GM23338 (cell line): ENCODE results near the gene RNU1-2. TPM values are rescaled to one million over a fixed set of nuclear protein-coding genes. Genes with fewer than 3 reads are reported as not detected.
A peak's percentile ranks its signal among the peaks of the same experiment; 100 is the strongest.
"Not testable (repeated sequence)": the region's sequence is repeated elsewhere in the genome, so short reads cannot be mapped to it uniquely, and the experiment has no call there.

ENCODE experiments used
- ATAC-seq: fragments of 200-7000 bp; cut with Tn5 transposase; 3 replicates; pipeline ENCODE4 v1.9.1; 2020
- DNase-seq: peaks from one replicate; pipeline ENCODE4 v3.0.0-alpha.2; 2015; ENCODE audit warnings: low spot score
- H2AFZ ChIP-seq: fragments of 200-600 bp; sonication (generic); 2 replicates; pipeline ENCODE4 v1.8.0; 2016; ENCODE audit warnings: antibody characterized with exemption, mild to moderate bottlenecking, moderate library complexity
- H3F3A ChIP-seq: fragments of 200-600 bp; sonication (generic); replicated peaks from 2 replicates; pipeline ENCODE4 v1.8.0; 2017; ENCODE audit warnings: antibody characterized with exemption, mixed run types, low read depth
- H3K27ac ChIP-seq: fragments of 200-600 bp; sonication (generic); 2 replicates; pipeline ENCODE4 v1.6.1; 2016; ENCODE audit warnings: low read depth
- H3K27me3 ChIP-seq: fragments of 200-600 bp; sonication (generic); 2 replicates; pipeline ENCODE4 v1.8.0; 2016; ENCODE audit warnings: mild to moderate bottlenecking, mixed run types, moderate library complexity; ENCODE audit not compliant: insufficient read depth
- H3K36me3 ChIP-seq: fragments of 200-600 bp; sonication (generic); 2 replicates; pipeline ENCODE4 v1.8.0; 2016; ENCODE audit warnings: mild to moderate bottlenecking; ENCODE audit not compliant: insufficient read depth
- H3K4me1 ChIP-seq: fragments of 200-600 bp; sonication (generic); 2 replicates; pipeline ENCODE4 v1.8.0; 2016; ENCODE audit warnings: mild to moderate bottlenecking, moderate library complexity; ENCODE audit not compliant: insufficient read depth
- H3K4me2 ChIP-seq: fragments of 200-600 bp; sonication (generic); 2 replicates; pipeline ENCODE4 v1.7.1; 2017; ENCODE audit warnings: mixed run types
- H3K4me3 ChIP-seq: fragments of 200-600 bp; sonication (generic); 2 replicates; pipeline ENCODE4 v1.6.1; 2016; ENCODE audit warnings: mixed run types
- H3K79me2 ChIP-seq: fragments of 200-600 bp; sonication (generic); replicated peaks from 2 replicates; pipeline ENCODE4 v1.8.0; 2017; ENCODE audit warnings: mild to moderate bottlenecking; ENCODE audit not compliant: insufficient read depth
- H3K9me2 ChIP-seq: fragments of 200-600 bp; sonication (generic); 2 replicates; pipeline ENCODE4 v1.8.0; 2017; ENCODE audit not compliant: insufficient read depth
- H4K20me1 ChIP-seq: fragments of 200-600 bp; sonication (generic); replicated peaks from 2 replicates; pipeline ENCODE4 v1.8.0; 2017; ENCODE audit warnings: mild to moderate bottlenecking; ENCODE audit not compliant: insufficient read depth
- H3K27ac Mint-ChIP-seq: 2 replicates; pipeline ENCODE4 v1.8.0; 2020; ENCODE audit warnings: inconsistent platforms, mild to moderate bottlenecking, moderate library complexity, mixed read lengths
- H3K27me3 Mint-ChIP-seq: 3 replicates; pipeline ENCODE4 v1.8.0; 2022; ENCODE audit warnings: low read depth, mild to moderate bottlenecking, moderate library complexity, mixed read lengths, inconsistent platforms; ENCODE audit not compliant: insufficient read depth, poor library complexity
- H3K36me3 Mint-ChIP-seq: 3 replicates; pipeline ENCODE4 v1.8.0; 2021; ENCODE audit warnings: low read depth, mild to moderate bottlenecking, inconsistent platforms, moderate library complexity, mixed read lengths
- H3K4me1 Mint-ChIP-seq: 3 replicates; pipeline ENCODE4 v1.8.0; 2020; ENCODE audit warnings: mild to moderate bottlenecking, inconsistent platforms, mixed read lengths
- H3K4me3 Mint-ChIP-seq: 3 replicates; pipeline ENCODE4 v1.8.0; 2021; ENCODE audit warnings: moderate library complexity, mild to moderate bottlenecking, inconsistent platforms, mixed read lengths
- H3K9me3 Mint-ChIP-seq: 3 replicates; pipeline ENCODE4 v1.8.0; 2020; ENCODE audit warnings: moderate library complexity, mild to moderate bottlenecking, inconsistent platforms, mixed read lengths
- CREB1 ChIP-seq: fragments of 250-450 bp; sonication (Bioruptor Pico); IDR thresholded peaks from 2 replicates; pipeline ENCODE4 v1.5.0; 2020; ENCODE audit warnings: low read depth, mild to moderate bottlenecking, moderate library complexity
- polyA plus RNA-seq: library from polyadenylated mRNA; unstranded; fragments of >200 nt; fragmentation: Nextera tagmentation; extraction: Ambion mirVana; gene quantifications from 2 replicates; pipeline ENCODE4 v1.2.1, GENCODE V29; 2016
- total RNA-seq: library from RNA; depleted of rRNA; stranded (reverse); fragments of >200 nt; shearing (Covaris generic); gene quantifications from 2 replicates; pipeline ENCODE4 v1.2.3, GENCODE V29; 2014

Gene RNU1-2
- total and polyA plus RNA-seq, 2 experiments from 2014 or later: not detected

GRCh38 chr1:16861832-16862245 is 33.9 kb upstream of the RNU1-2 start:
- peak; percentile 52 for DNase-seq
- not testable (repeated sequence) for H3K9me3 Mint-ChIP-seq, H3K27ac Mint-ChIP-seq, H3K4me3 ChIP-seq, H2AFZ ChIP-seq, H3K27me3 ChIP-seq, H3K4me1 Mint-ChIP-seq, H3K27ac ChIP-seq, H4K20me1 ChIP-seq, H3F3A ChIP-seq, H3K36me3 ChIP-seq, H3K79me2 ChIP-seq, H3K4me1 ChIP-seq, H3K36me3 Mint-ChIP-seq, H3K9me2 ChIP-seq
- peak overlapping the region; percentile 52; the same call in 1 of the 2 replicates for H3K4me2 ChIP-seq
- Mint-ChIP-seq H3K4me3 (peak overlapping the region; percentile 53; the same call in 1 of the 3 replicates), H3K27me3 (peaks cover 15% of the 10 kb centered on the region)
- ATAC-seq: peak; percentile 50
- TF ChIP-seq CREB1: peak; percentile 24; the same call in 1 of the 2 replicates

GRCh38 chr1:16862415-16862814 is 33.4 kb upstream of the RNU1-2 start:
- not testable (repeated sequence) for H3K4me1 ChIP-seq, H3F3A ChIP-seq, H3K4me2 ChIP-seq, H2AFZ ChIP-seq, H3K9me2 ChIP-seq, DNase-seq, H3K4me3 Mint-ChIP-seq, H3K36me3 ChIP-seq, H3K27ac ChIP-seq, H3K27ac Mint-ChIP-seq, H4K20me1 ChIP-seq, H3K79me2 ChIP-seq, H3K36me3 Mint-ChIP-seq, ATAC-seq, H3K27me3 ChIP-seq, H3K4me3 ChIP-seq, H3K4me1 Mint-ChIP-seq, H3K9me3 Mint-ChIP-seq
- H3K27me3 Mint-ChIP-seq: peaks cover 15% of the 10 kb centered on the region

GRCh38 chr1:16863024-16863423 is 32.8 kb upstream of the RNU1-2 start:
- not testable (repeated sequence) for H3K36me3 Mint-ChIP-seq, H3K4me1 ChIP-seq
- peaks cover 15% of the 10 kb centered on the region for H3K27me3 Mint-ChIP-seq

GRCh38 chr1:16866926-16867707 is 28.7 kb upstream of the RNU1-2 start:
- H3K36me3 Mint-ChIP-seq, ATAC-seq, H3K27ac ChIP-seq, H3K4me1 ChIP-seq, H3K79me2 ChIP-seq, H3F3A ChIP-seq, H2AFZ ChIP-seq, H3K9me3 Mint-ChIP-seq, H3K27ac Mint-ChIP-seq, H3K4me3 ChIP-seq, H3K36me3 ChIP-seq, H3K9me2 ChIP-seq, H4K20me1 ChIP-seq, H3K4me2 ChIP-seq: not testable (repeated sequence)
- Mint-ChIP-seq H3K27me3 (peaks cover 15% of the 10 kb centered on the region), H3K4me1 (peaks cover 22% of the 10 kb centered on the region), H3K4me3 (peak overlapping the region; percentile 58)
- peaks cover 13% of the 10 kb centered on the region for H3K27me3 ChIP-seq
- DNase-seq: peak; percentile 55

More at GRCh38 chr1:16863024-16863423, 32.8 kb upstream of the RNU1-2 start:
- not testable (repeated sequence) for H3K27me3 ChIP-seq, H3K4me1 Mint-ChIP-seq, H3K4me3 Mint-ChIP-seq, H3K4me3 ChIP-seq, H3K36me3 ChIP-seq, ATAC-seq, H4K20me1 ChIP-seq, H3K27ac Mint-ChIP-seq, H3K27ac ChIP-seq, H2AFZ ChIP-seq, DNase-seq, H3F3A ChIP-seq, H3K9me3 Mint-ChIP-seq, H3K4me2 ChIP-seq, H3K79me2 ChIP-seq, H3K9me2 ChIP-seq

GRCh38 chr1:16868787-16869186 is 27.0 kb upstream of the RNU1-2 start:
- H4K20me1 ChIP-seq, H3F3A ChIP-seq, H3K4me1 ChIP-seq, H3K9me2 ChIP-seq, H3K36me3 Mint-ChIP-seq, H3K27ac Mint-ChIP-seq, H3K79me2 ChIP-seq, H3K4me3 ChIP-seq, H3K27ac ChIP-seq, H3K36me3 ChIP-seq, H3K4me3 Mint-ChIP-seq, H2AFZ ChIP-seq, H3K9me3 Mint-ChIP-seq, DNase-seq, H3K4me2 ChIP-seq, ATAC-seq: not testable (repeated sequence)
- H3K27me3 ChIP-seq: peaks cover 16% of the 10 kb centered on the region
- Mint-ChIP-seq H3K4me1 (peaks cover 22% of the 10 kb centered on the region), H3K27me3 (peaks cover 26% of the 10 kb centered on the region)

- not testable (repeated sequence) for H3F3A ChIP-seq, H3K27ac ChIP-seq, H3K36me3 ChIP-seq, H2AFZ ChIP-seq, DNase-seq, H4K20me1 ChIP-seq, H3K9me3 Mint-ChIP-seq, H3K9me2 ChIP-seq, H3K4me1 ChIP-seq, H3K36me3 Mint-ChIP-seq, H3K27ac Mint-ChIP-seq, H3K4me2 ChIP-seq, H3K4me3 ChIP-seq, H3K79me2 ChIP-seq, ATAC-seq
- peaks cover 25% of the 10 kb centered on the region for H3K27me3 ChIP-seq
- Mint-ChIP-seq H3K4me3 (peak overlapping the region; percentile 52), H3K4me1 (peaks cover 23% of the 10 kb centered on the region), H3K27me3 (peaks cover 27% of the 10 kb centered on the region)
Measured at GRCh38 chr1:16869996-16870395, 25.8 kb upstream of the RNU1-2 start.
